RWPE2 (cell line): ENCODE measurements around the gene TAX1BP3.

Source experiments
- ATAC-seq: fragments of 200-7000 bp; cut with Tn5 transposase; 3 replicates; pipeline ENCODE4 v1.9.1; 2021; ENCODE audit warnings: low read depth
- DNase-seq: peaks from one replicate; pipeline ENCODE4 v3.0.0-alpha.2; 2020; ENCODE audit warnings: low spot score
- H3K27ac ChIP-seq: fragments of 450-650 bp; 2 replicates; pipeline ENCODE4 v1.5.1; 2017; ENCODE audit warnings: mild to moderate bottlenecking; ENCODE audit not compliant: poor library complexity, severe bottlenecking
- H3K27me3 ChIP-seq: fragments of 250-450 bp; sonication (Bioruptor Pico); 2 replicates; pipeline ENCODE4 v1.5.1; 2021; ENCODE audit warnings: mild to moderate bottlenecking, moderate library complexity; ENCODE audit not compliant: insufficient read depth, poor library complexity, severe bottlenecking
- H3K36me3 ChIP-seq: fragments of 250-450 bp; sonication (Bioruptor Pico); 2 replicates; pipeline ENCODE4 v1.5.1; 2020; ENCODE audit warnings: low read depth, mild to moderate bottlenecking, moderate library complexity
- H3K4me1 ChIP-seq: fragments of 250-450 bp; sonication (Bioruptor Pico); 2 replicates; pipeline ENCODE4 v1.5.1; 2021; ENCODE audit warnings: mild to moderate bottlenecking, moderate library complexity; ENCODE audit not compliant: insufficient read depth, poor library complexity, severe bottlenecking
- H3K4me3 ChIP-seq: fragments of 250-450 bp; sonication (Bioruptor Pico); 2 replicates; pipeline ENCODE4 v1.5.1; 2021; ENCODE audit warnings: mild to moderate bottlenecking, moderate library complexity; ENCODE audit not compliant: severe bottlenecking
- H3K9me3 ChIP-seq: fragments of 250-450 bp; sonication (Bioruptor Pico); 2 replicates; pipeline ENCODE4 v1.5.1; 2021; ENCODE audit warnings: mild to moderate bottlenecking, moderate library complexity; ENCODE audit not compliant: severe bottlenecking
- CTCF ChIP-seq: fragments of 450-650 bp; IDR thresholded peaks from one replicate; pipeline ENCODE4 v1.5.1; 2017; ENCODE audit warnings: mild to moderate bottlenecking, moderate library complexity; ENCODE audit not compliant: poor library complexity, severe bottlenecking

Gene TAX1BP3

GRCh38 chr17:3697103-3697476 is 28.7 kb upstream of the TAX1BP3 start:
- DNase-seq, result no peak

DNA sequence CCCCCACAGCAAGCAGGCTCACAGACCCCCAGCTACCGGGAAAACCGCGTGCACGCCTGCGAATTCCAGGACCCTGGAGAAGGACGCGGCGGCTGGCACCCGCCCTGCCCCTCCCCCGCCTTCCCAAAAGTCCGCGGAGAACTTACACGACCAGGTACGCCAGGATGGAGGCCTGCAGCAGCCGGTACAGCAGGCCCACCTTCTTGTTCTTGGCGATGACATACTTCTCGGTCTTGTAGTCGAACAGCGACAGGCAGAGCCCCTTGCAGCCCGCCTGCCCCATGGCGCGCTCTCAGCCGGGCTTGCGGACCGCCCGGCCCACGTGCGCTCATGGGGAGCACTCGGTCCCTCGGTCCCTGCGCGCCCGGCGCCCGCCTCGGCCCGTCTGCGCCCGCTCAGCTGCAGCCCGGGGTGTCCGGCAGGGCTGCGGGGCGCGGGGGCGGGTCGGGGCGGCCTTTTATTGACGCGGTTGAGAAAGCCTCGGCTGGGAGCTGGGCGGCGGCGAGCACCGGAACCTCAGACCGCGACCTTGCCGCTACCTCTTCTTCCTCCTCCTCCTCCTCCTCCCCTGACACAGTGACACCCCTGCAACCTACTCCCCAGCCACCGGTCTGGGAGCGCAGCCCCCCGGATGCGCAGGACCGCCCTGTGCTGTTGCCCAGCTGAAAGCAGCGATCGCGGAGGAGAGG is 27.5 kb upstream of the TAX1BP3 start, which contains the start of gene P2RX5:
Gene P2RX5, minus strand, starts transcription at position 433 of the 689 bp plus-strand sequence. Its CDS starts 150 bp downstream, at position 283.
- peaks cover 4% of the 10 kb centered on the region for H3K9me3 ChIP-seq
- no peak for TF ChIP-seq CTCF
- DNase-seq, result no peak
- no peaks in the 10 kb centered on the region for H3K27me3 ChIP-seq
- ATAC-seq, result peak; percentile 60
- H3K36me3 ChIP-seq, result no peaks in the 10 kb centered on the region
- H3K27ac ChIP-seq, result no peak within 1 kb of the TSS
- H3K4me1 ChIP-seq, result no peaks in the 10 kb centered on the region
- peak within 1 kb of the TSS; percentile 34 for H3K4me3 ChIP-seq

More at GRCh38 chr17:3697103-3697476, 28.7 kb upstream of the TAX1BP3 start:
- Histone ChIP-seq H3K27ac (no peak overlapping the region), H3K27me3 (no peaks in the 10 kb centered on the region), H3K9me3 (peaks cover 4% of the 10 kb centered on the region), H3K4me3 (no peak overlapping the region), H3K4me1 (no peaks in the 10 kb centered on the region), H3K36me3 (no peaks in the 10 kb centered on the region)
- no peak for TF ChIP-seq CTCF
- ATAC-seq, result no peak

DNA sequence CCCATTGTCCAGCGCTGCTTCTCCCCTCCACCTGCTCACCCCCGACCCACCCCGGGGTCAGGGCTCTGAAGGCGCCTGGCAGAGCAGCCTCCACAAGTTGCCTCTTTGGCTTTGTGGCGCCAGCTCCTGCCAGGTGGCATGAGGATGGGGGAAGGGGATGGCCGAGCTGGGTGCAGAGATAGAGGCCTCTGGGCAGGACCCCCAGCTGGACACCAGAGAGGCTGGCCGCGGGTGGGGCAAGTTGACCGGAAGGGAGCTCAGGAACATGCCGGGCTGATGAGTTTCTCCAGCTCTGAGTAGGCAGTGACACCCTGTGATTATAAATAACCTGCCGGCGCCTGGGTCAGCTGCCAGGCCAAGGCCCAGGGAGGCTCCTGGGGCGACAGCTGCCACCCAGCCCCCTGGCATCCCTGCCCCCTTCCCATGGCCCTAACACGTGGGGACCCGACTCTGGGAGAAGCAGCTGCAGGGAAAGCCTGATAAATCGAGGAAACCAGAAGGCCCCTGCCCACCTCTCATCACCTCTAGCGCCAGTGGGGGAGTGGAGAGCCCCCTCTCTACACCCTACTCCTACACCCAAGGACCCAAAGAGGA is 26.8 kb upstream of the TAX1BP3 start:
- Histone ChIP-seq H3K36me3 (no peaks in the 10 kb centered on the region), H3K9me3 (peaks cover 4% of the 10 kb centered on the region), H3K4me3 (peak overlapping the region; percentile 34), H3K27ac (no peak overlapping the region), H3K27me3 (no peaks in the 10 kb centered on the region), H3K4me1 (no peaks in the 10 kb centered on the region)
- DNase-seq (no peak), ATAC-seq (peak; percentile 50)
- no peak for TF ChIP-seq CTCF

DNA sequence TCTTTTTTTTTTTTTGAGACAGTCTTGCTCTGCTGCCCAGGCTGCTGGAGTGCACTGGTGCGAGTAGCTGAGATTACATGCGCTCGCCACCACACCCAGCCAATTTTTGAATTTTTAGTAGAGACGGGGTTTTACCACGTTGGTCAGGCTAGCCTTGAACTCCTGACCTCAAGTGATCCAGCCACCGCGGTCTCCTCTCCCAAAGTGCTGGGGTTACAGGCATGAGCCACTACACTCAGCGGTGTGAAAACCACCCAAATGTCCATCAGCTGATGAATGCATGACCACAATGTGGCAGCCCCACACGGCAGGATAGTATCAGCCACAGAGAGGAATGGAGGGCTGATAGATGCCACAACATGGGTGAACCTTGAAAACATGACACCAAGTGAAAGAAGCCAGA is 25.5 kb upstream of the TAX1BP3 start:
- H3K27me3 ChIP-seq, result no peaks in the 10 kb centered on the region
- H3K27ac ChIP-seq, result no peak overlapping the region
- H3K36me3 ChIP-seq, result no peaks in the 10 kb centered on the region
- no peak for TF ChIP-seq CTCF
- H3K4me1 ChIP-seq, result no peaks in the 10 kb centered on the region
- no peak overlapping the region for H3K4me3 ChIP-seq
- peaks cover 4% of the 10 kb centered on the region for H3K9me3 ChIP-seq
- ATAC-seq (no peak), DNase-seq (no peak)

- ATAC-seq, result no peak
- H3K36me3 ChIP-seq, result no peaks in the 10 kb centered on the region
- no peak for TF ChIP-seq CTCF
- H3K9me3 ChIP-seq, result peaks cover 1% of the 10 kb centered on the region
- no peak overlapping the region for H3K27ac ChIP-seq
- no peak for DNase-seq
- no peaks in the 10 kb centered on the region for H3K27me3 ChIP-seq
- no peaks in the 10 kb centered on the region for H3K4me1 ChIP-seq
- H3K4me3 ChIP-seq, result no peak overlapping the region
Measured at GRCh38 chr17:3693141-3693540, 24.8 kb upstream of the TAX1BP3 start.
